Esophagus squamous epithelium (tissue), 4 donors: ENCODE measurements around the gene SNX2.

ENCODE experiments used
- POLR2A ChIP-seq, 4 donors: fragments of 450-650 bp; IDR thresholded peaks; one replicate each; pipeline ENCODE4 v1.6.1; 2017; ENCODE audit warnings: antibody characterized with exemption in 4 of 4, mild to moderate bottlenecking in 4 of 4, moderate library complexity in 3 of 4
- TF ChIP-seq, protein P1 (sequence below), 6 experiments: fragments of 450-650 bp in 4 of 6; fragments of 200-600 bp in 2 of 6; sonication (generic) in 2 of 6; IDR thresholded peaks; one replicate each; pipeline ENCODE4 v1.5.1; 2016 to 2019; ENCODE audit warnings: antibody characterized with exemption in 6 of 6, mild to moderate bottlenecking in 4 of 6, moderate library complexity in 4 of 6

DNA sequence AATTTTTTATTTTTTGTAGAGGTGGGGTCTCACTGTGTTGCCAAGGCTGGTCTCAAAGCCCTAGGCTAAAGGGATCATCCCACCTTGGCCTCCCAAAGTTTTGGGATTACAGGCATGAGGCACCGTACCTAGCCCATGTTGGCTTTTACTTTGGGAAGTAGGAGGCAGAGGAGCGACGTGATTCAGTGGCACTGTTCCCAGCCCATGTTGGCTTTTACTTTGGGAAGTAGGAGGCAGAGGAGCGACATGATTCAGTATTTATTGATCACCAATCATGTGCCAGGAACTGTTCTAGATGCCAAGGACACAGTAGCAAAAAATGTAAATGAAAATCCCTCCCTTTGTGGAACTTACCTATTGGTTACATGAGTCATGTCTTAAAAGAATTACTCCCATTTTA, 88.8 kb downstream of the SNX2 start:
- no peak for TF ChIP-seq POLR2A (IDR thresholded peaks at IDR 0.05)
- TF ChIP-seq, protein P1, sequence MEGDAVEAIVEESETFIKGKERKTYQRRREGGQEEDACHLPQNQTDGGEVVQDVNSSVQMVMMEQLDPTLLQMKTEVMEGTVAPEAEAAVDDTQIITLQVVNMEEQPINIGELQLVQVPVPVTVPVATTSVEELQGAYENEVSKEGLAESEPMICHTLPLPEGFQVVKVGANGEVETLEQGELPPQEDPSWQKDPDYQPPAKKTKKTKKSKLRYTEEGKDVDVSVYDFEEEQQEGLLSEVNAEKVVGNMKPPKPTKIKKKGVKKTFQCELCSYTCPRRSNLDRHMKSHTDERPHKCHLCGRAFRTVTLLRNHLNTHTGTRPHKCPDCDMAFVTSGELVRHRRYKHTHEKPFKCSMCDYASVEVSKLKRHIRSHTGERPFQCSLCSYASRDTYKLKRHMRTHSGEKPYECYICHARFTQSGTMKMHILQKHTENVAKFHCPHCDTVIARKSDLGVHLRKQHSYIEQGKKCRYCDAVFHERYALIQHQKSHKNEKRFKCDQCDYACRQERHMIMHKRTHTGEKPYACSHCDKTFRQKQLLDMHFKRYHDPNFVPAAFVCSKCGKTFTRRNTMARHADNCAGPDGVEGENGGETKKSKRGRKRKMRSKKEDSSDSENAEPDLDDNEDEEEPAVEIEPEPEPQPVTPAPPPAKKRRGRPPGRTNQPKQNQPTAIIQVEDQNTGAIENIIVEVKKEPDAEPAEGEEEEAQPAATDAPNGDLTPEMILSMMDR (IDR thresholded peaks at IDR 0.05): no peak
